Skeletal muscle tissue (tissue), 4 donors: Measurements from ENCODE around the gene PSMA2. TPM values are rescaled to one million over a fixed set of nuclear protein-coding genes. Genes with fewer than 3 reads are reported as not detected.
"Not testable (repeated sequence)": the region's sequence is repeated elsewhere in the genome, so short reads cannot be mapped to it uniquely, and the experiment has no call there.

Source experiments
- H3K27ac ChIP-seq: one replicate; pipeline ENCODE4 v1.7.0; 2013; ENCODE audit warnings: mild to moderate bottlenecking, low read depth, low read length, inconsistent platforms
- H3K27me3 ChIP-seq, 3 donors: one replicate each; pipeline ENCODE4 v1.7.0; 2013; ENCODE audit warnings: low read length in 3 of 3; ENCODE audit not compliant: control insufficient read depth in 3 of 3, insufficient read depth in 3 of 3
- H3K36me3 ChIP-seq, 3 donors: one replicate each; pipeline ENCODE4 v1.7.0; 2013; ENCODE audit warnings: low read length in 3 of 3; ENCODE audit not compliant: control insufficient read depth in 3 of 3, insufficient read depth in 3 of 3
- H3K4me1 ChIP-seq, 3 donors: one replicate each; pipeline ENCODE4 v1.7.0; 2013; ENCODE audit warnings: low read length in 3 of 3, mild to moderate bottlenecking in 3 of 3; ENCODE audit not compliant: control insufficient read depth in 3 of 3, insufficient read depth in 3 of 3
- H3K4me3 ChIP-seq, 3 donors: one replicate each; pipeline ENCODE4 v1.7.0; 2013; ENCODE audit warnings: low read length in 3 of 3
- H3K9ac ChIP-seq, 3 donors: one replicate each; pipeline ENCODE4 v1.7.0; 2013; ENCODE audit warnings: low read length in 3 of 3, mild to moderate bottlenecking in 3 of 3, moderate library complexity in 2 of 3, low read depth in 1 of 3
- H3K9me3 ChIP-seq, 3 donors: one replicate each; pipeline ENCODE4 v1.7.0; 2013; ENCODE audit warnings: low read length in 3 of 3; ENCODE audit not compliant: control insufficient read depth in 3 of 3
- total RNA-seq: library from RNA; depleted of rRNA; stranded (reverse); fragments of >200 nt; gene quantifications from one replicate; pipeline ENCODE4 v1.2.3, GENCODE V29; 2014
- donor health status: Osteomylitis.

The PSMA2 gene
- total RNA-seq, 1 donor from 2014 or later: 54.3 TPM

- not testable (repeated sequence) for H3K27me3 ChIP-seq
Measured at GRCh38 chr7:42885183-42885582, 46.8 kb downstream of the PSMA2 start.

GRCh38 chr7:42883950-42884349, 48.0 kb downstream of the PSMA2 start:
- peaks cover 5 to 10% (median 7%) of the 10 kb centered on the region in 3 donors for H3K4me1 ChIP-seq
- no peaks in the 10 kb centered on the region for H3K36me3 ChIP-seq
- no peaks in the 10 kb centered on the region for H3K27me3 ChIP-seq
- no peak overlapping the region for H3K9ac ChIP-seq
- H3K27ac ChIP-seq: no peak overlapping the region
- H3K4me3 ChIP-seq: no peak overlapping the region
- H3K9me3 ChIP-seq: no peaks in the 10 kb centered on the region

More at GRCh38 chr7:42885183-42885582, 46.8 kb downstream of the PSMA2 start:
- not testable (repeated sequence) for H3K4me3 ChIP-seq, H3K36me3 ChIP-seq, H3K27ac ChIP-seq, H3K9ac ChIP-seq, H3K9me3 ChIP-seq
- peaks cover 5 to 10% (median 7%) of the 10 kb centered on the region in 3 donors for H3K4me1 ChIP-seq

GRCh38 chr7:42880392-42880791, 51.6 kb downstream of the PSMA2 start:
- Histone ChIP-seq H3K9me3 (no peaks in the 10 kb centered on the region), H3K9ac (no peak overlapping the region), H3K27ac (no peak overlapping the region), H3K27me3 (no peaks in the 10 kb centered on the region), H3K36me3 (no peaks in the 10 kb centered on the region), H3K4me1 (no peaks in the 10 kb centered on the region), H3K4me3 (no peak overlapping the region)

GRCh38 chr7:42878303-42878702, 53.7 kb downstream of the PSMA2 start:
- no peak overlapping the region for H3K27ac ChIP-seq
- H3K4me3 ChIP-seq: no peak overlapping the region
- H3K9me3 ChIP-seq: no peaks in the 10 kb centered on the region
- H3K27me3 ChIP-seq: no peaks in the 10 kb centered on the region
- no peak overlapping the region for H3K9ac ChIP-seq
- no peaks in the 10 kb centered on the region for H3K36me3 ChIP-seq
- H3K4me1 ChIP-seq: no peaks in the 10 kb centered on the region

- Histone ChIP-seq H3K9ac (no peak overlapping the region), H3K36me3 (no peaks in the 10 kb centered on the region), H3K27ac (no peak overlapping the region), H3K9me3 (no peaks in the 10 kb centered on the region), H3K4me1 (no peaks in the 10 kb centered on the region), H3K4me3 (no peak overlapping the region), H3K27me3 (no peaks in the 10 kb centered on the region)
Measured at GRCh38 chr7:42877862-42878261, 54.1 kb downstream of the PSMA2 start.

GRCh38 chr7:42876182-42877068, 55.5 kb downstream of the PSMA2 start:
- H3K27ac ChIP-seq: no peak overlapping the region
- no peaks in the 10 kb centered on the region for H3K27me3 ChIP-seq
- H3K9me3 ChIP-seq: no peaks in the 10 kb centered on the region
- no peaks in the 10 kb centered on the region for H3K36me3 ChIP-seq
- H3K9ac ChIP-seq: no peak overlapping the region
- no peaks in the 10 kb centered on the region for H3K4me1 ChIP-seq
- H3K4me3 ChIP-seq: no peak overlapping the region

- H3K36me3 ChIP-seq: no peaks in the 10 kb centered on the region
- no peaks in the 10 kb centered on the region for H3K4me1 ChIP-seq
- H3K9ac ChIP-seq: no peak overlapping the region
- H3K27me3 ChIP-seq: peaks cover 0 to 4% (median 0%) of the 10 kb centered on the region in 3 donors
- H3K27ac ChIP-seq: no peak overlapping the region
- H3K4me3 ChIP-seq: no peak overlapping the region
- H3K9me3 ChIP-seq: peaks cover 0 to 3% (median 0%) of the 10 kb centered on the region in 3 donors
Measured at GRCh38 chr7:42869131-42870020, 62.6 kb downstream of the PSMA2 start.

GRCh38 chr7:42868480-42868879, 63.5 kb downstream of the PSMA2 start:
- Histone ChIP-seq H3K27ac (no peak overlapping the region), H3K4me1 (no peaks in the 10 kb centered on the region), H3K27me3 (peaks cover 0 to 4% (median 0%) of the 10 kb centered on the region in 3 donors), H3K9ac (no peak overlapping the region), H3K4me3 (no peak overlapping the region), H3K36me3 (no peaks in the 10 kb centered on the region), H3K9me3 (peaks cover 0 to 3% (median 0%) of the 10 kb centered on the region in 3 donors)
